Measurements from ENCODE around the gene CD300LF.

DNA sequence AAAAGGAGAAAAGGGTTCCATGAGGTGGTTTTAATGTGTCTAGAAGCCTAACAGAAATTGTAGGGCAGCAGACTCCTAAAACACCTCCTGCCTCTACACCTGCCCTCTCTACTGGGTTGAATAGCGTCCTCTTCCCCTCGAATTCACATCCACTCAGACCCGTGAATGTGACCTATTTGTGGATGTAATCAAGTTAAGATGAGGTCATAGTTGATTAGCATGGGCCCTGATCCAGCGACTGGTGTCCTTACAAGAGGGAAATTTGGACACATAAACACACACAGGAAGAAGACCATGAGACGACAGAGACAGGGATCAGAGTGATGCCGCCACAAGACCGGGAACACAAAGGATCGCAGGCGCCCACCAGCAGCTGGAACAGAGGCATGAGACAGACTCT is 13.5 kb downstream of the CD300LF start:
- TF ChIP-seq POLR2AphosphoS5 (IDR thresholded peaks at IDR 0.05) (no peak), POLR2A (IDR thresholded peaks at IDR 0.05) (no peak), EP300 (IDR thresholded peaks at IDR 0.05) (no peak)
- TF ChIP-seq, protein P1, sequence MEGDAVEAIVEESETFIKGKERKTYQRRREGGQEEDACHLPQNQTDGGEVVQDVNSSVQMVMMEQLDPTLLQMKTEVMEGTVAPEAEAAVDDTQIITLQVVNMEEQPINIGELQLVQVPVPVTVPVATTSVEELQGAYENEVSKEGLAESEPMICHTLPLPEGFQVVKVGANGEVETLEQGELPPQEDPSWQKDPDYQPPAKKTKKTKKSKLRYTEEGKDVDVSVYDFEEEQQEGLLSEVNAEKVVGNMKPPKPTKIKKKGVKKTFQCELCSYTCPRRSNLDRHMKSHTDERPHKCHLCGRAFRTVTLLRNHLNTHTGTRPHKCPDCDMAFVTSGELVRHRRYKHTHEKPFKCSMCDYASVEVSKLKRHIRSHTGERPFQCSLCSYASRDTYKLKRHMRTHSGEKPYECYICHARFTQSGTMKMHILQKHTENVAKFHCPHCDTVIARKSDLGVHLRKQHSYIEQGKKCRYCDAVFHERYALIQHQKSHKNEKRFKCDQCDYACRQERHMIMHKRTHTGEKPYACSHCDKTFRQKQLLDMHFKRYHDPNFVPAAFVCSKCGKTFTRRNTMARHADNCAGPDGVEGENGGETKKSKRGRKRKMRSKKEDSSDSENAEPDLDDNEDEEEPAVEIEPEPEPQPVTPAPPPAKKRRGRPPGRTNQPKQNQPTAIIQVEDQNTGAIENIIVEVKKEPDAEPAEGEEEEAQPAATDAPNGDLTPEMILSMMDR (IDR thresholded peaks at IDR 0.05): no peak
